WTC11 (cell line): Measurements from ENCODE around the gene TMEM150A. TPM values are rescaled to one million over a fixed set of nuclear protein-coding genes. Genes with fewer than 3 reads are reported as not detected.

Experiments
- ATAC-seq: fragments of 200-7000 bp; cut with Tn5 transposase; 2 replicates; pipeline ENCODE4 v1.10.0; 2021; ENCODE audit warnings: mild to moderate bottlenecking, moderate library complexity
- CTCF ChIA-PET: fragments of 300-600 bp; sonication (Branson Sonifier 250); formaldehyde crosslinking; loops from one replicate; lab custom pipeline; 2021; ENCODE audit warnings: antibody characterized with exemption; lab: Charles Lee
- POLR2A ChIA-PET: fragments of 350-600 bp; sonication (Branson Sonifier 250); formaldehyde crosslinking; loops from one replicate; lab custom pipeline; 2021; ENCODE audit warnings: antibody characterized with exemption; lab: Charles Lee
- DNase-seq: peaks from one replicate; pipeline ENCODE4 v3.0.0; 2021; ENCODE audit warnings: low spot score
- H3K27ac Mint-ChIP-seq: 2 replicates; pipeline ENCODE4 v1.8.0; 2021; ENCODE audit warnings: mixed read lengths
- H3K27me3 Mint-ChIP-seq: 2 replicates; pipeline ENCODE4 v1.8.0; 2021; ENCODE audit warnings: low read depth, mild to moderate bottlenecking, moderate library complexity, mixed read lengths
- H3K36me3 Mint-ChIP-seq: 2 replicates; pipeline ENCODE4 v1.8.0; 2021; ENCODE audit warnings: mixed read lengths
- H3K4me1 Mint-ChIP-seq: 2 replicates; pipeline ENCODE4 v1.8.0; 2022; ENCODE audit warnings: mixed read lengths
- H3K4me3 Mint-ChIP-seq: 2 replicates; pipeline ENCODE4 v1.8.0; 2021; ENCODE audit warnings: mild to moderate bottlenecking, moderate library complexity, mixed read lengths
- H3K9me3 Mint-ChIP-seq: 2 replicates; pipeline ENCODE4 v1.8.0; 2021; ENCODE audit warnings: mixed read lengths
- CREM ChIP-seq: sonication (generic); formaldehyde crosslinking; IDR thresholded peaks from 2 replicates; pipeline ENCODE4 v1.8.1; 2022; ENCODE audit warnings: mild to moderate bottlenecking, missing genetic modification reagents, moderate library complexity
- ETV6 ChIP-seq: sonication (generic); formaldehyde crosslinking; IDR thresholded peaks from 2 replicates; pipeline ENCODE4 v1.8.1; 2022; ENCODE audit warnings: mild to moderate bottlenecking, missing genetic modification reagents
- HMGA2 ChIP-seq: fragments of 250-450 bp; sonication (Bioruptor Pico); IDR thresholded peaks from 2 replicates; pipeline ENCODE4 v1.4.0; 2021; ENCODE audit warnings: mild to moderate bottlenecking, moderate library complexity
- MXD4 ChIP-seq: fragments of 250-450 bp; sonication (Bioruptor Pico); IDR thresholded peaks from 2 replicates; pipeline ENCODE4 v1.8.0; 2021; ENCODE audit warnings: mild to moderate bottlenecking, moderate library complexity, borderline replicate concordance
- NFATC4 ChIP-seq: fragments of 250-450 bp; sonication (Bioruptor Pico); IDR thresholded peaks from 2 replicates; pipeline ENCODE4 v1.9.0; 2021; ENCODE audit warnings: mild to moderate bottlenecking
- NFYB ChIP-seq: sonication (generic); formaldehyde crosslinking; conservative IDR thresholded peaks from 2 replicates; pipeline ENCODE4 v1.8.0; 2022; ENCODE audit warnings: low read depth, missing genetic modification reagents
- NR3C1 ChIP-seq: sonication (generic); formaldehyde crosslinking; conservative IDR thresholded peaks from 2 replicates; pipeline ENCODE4 v1.8.1; 2023; ENCODE audit warnings: low read depth, mild to moderate bottlenecking, missing genetic modification reagents
- PRRX2 ChIP-seq: fragments of 250-450 bp; sonication (Bioruptor Pico); IDR thresholded peaks from 2 replicates; pipeline ENCODE4 v1.8.0; 2021; ENCODE audit warnings: mild to moderate bottlenecking
- ZNF121 ChIP-seq: sonication (generic); formaldehyde crosslinking; IDR thresholded peaks from 2 replicates; pipeline ENCODE4 v1.8.0; 2023; ENCODE audit warnings: missing genetic modification reagents
- ZNF219 ChIP-seq: sonication (generic); formaldehyde crosslinking; IDR thresholded peaks from 2 replicates; pipeline ENCODE4 v1.8.0; 2023; ENCODE audit warnings: missing genetic modification reagents, mild to moderate bottlenecking, borderline replicate concordance
- ZNF232 ChIP-seq: sonication (generic); formaldehyde crosslinking; IDR thresholded peaks from 2 replicates; pipeline ENCODE4 v1.8.0; 2022; ENCODE audit warnings: mild to moderate bottlenecking, missing genetic modification reagents
- ZNF263 ChIP-seq: sonication (generic); formaldehyde crosslinking; IDR thresholded peaks from 2 replicates; pipeline ENCODE4 v1.8.1; 2022; ENCODE audit warnings: low read depth, mild to moderate bottlenecking, moderate library complexity, missing genetic modification reagents
- total RNA-seq: library from RNA; stranded (reverse); gene quantifications from 3 replicates; pipeline ENCODE4 v1.2.3, GENCODE V29; 2021
- TF ChIP-seq, protein P1 (sequence below): fragments of 250-450 bp; sonication (Bioruptor Pico); IDR thresholded peaks from 2 replicates; pipeline ENCODE4 v1.8.0; 2021; ENCODE audit warnings: mild to moderate bottlenecking
- TF ChIP-seq, protein P2 (sequence below): fragments of 200-600 bp; IDR thresholded peaks from 2 replicates; pipeline ENCODE4 v1.8.0; 2022; ENCODE audit warnings: antibody characterized with exemption
- TF ChIP-seq, protein P3 (sequence below): sonication (generic); formaldehyde crosslinking; IDR thresholded peaks from 2 replicates; pipeline ENCODE4 v1.8.1; 2023; ENCODE audit warnings: mild to moderate bottlenecking, missing genetic modification reagents, moderate library complexity
- TF ChIP-seq, protein P4 (sequence below): fragments of 250-450 bp; sonication (Bioruptor Pico); IDR thresholded peaks from 2 replicates; pipeline ENCODE4 v2.1.2; 2022; ENCODE audit warnings: mild to moderate bottlenecking, moderate library complexity
- TF ChIP-seq, protein P5 (sequence below): sonication (generic); formaldehyde crosslinking; IDR thresholded peaks from 2 replicates; pipeline ENCODE4 v1.8.0; 2022; ENCODE audit warnings: mild to moderate bottlenecking, missing genetic modification reagents
- TF ChIP-seq, protein P6 (sequence below): fragments of 250-450 bp; sonication (Bioruptor Pico); IDR thresholded peaks from 2 replicates; pipeline ENCODE4 v1.9.0; 2021; ENCODE audit warnings: mild to moderate bottlenecking, borderline replicate concordance
- TF ChIP-seq, protein P7 (sequence below): sonication (generic); formaldehyde crosslinking; IDR thresholded peaks from 2 replicates; pipeline ENCODE4 v1.8.1; 2023; ENCODE audit warnings: mild to moderate bottlenecking, missing genetic modification reagents, borderline replicate concordance
- TF ChIP-seq, protein P8 (sequence below): sonication (generic); formaldehyde crosslinking; IDR thresholded peaks from 2 replicates; pipeline ENCODE4 v1.8.1; 2023; ENCODE audit warnings: mild to moderate bottlenecking, moderate library complexity, missing genetic modification reagents

TMEM150A gene
- total RNA-seq, 1 experiment from 2014 or later, result 20.9 TPM

DNA sequence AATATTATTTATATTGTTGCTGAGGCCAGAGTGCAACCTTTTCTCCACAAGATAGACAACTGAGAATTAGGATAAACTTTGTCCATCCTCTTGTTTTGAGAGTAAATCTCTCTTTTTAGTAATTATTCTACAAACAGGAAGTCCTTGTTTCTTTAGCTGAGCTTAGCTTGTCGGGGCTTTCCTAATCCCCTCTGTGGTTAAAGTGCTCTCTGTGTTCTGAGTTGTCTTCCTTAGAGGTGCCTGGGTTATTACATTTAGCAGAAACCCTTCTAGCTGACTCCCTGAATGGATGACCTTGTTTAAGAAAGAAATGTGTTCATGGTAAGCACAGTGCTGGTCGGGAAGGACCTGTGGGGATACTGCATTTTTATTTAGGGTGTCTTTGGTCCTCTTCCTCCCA is 26.2 kb upstream of the TMEM150A start:
- no peak for DNase-seq
- ChIA-PET CTCF (interaction anchor here (2.4 kb wide), 1 partner anchor 8 kb away, joined by 14 read pairs; no protein-coding TSS in a partner anchor), POLR2A (no interaction called here)
- Mint-ChIP-seq H3K27me3 (no peaks in the 10 kb centered on the region), H3K4me1 (no peaks in the 10 kb centered on the region), H3K4me3 (no peak overlapping the region), H3K27ac (no peak overlapping the region), H3K9me3 (no peaks in the 10 kb centered on the region), H3K36me3 (peaks cover 87% of the 10 kb centered on the region)
- no peak for ATAC-seq
- TF ChIP-seq ZNF219 (CRISPR knock-in tag) (no peak), PRRX2 (CRISPR knock-in tag) (no peak), ZNF232 (no peak)
- TF ChIP-seq, protein P1, sequence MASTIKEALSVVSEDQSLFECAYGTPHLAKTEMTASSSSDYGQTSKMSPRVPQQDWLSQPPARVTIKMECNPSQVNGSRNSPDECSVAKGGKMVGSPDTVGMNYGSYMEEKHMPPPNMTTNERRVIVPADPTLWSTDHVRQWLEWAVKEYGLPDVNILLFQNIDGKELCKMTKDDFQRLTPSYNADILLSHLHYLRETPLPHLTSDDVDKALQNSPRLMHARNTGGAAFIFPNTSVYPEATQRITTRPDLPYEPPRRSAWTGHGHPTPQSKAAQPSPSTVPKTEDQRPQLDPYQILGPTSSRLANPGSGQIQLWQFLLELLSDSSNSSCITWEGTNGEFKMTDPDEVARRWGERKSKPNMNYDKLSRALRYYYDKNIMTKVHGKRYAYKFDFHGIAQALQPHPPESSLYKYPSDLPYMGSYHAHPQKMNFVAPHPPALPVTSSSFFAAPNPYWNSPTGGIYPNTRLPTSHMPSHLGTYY (CRISPR knock-in tag), result no peak
- TF ChIP-seq, protein P2, sequence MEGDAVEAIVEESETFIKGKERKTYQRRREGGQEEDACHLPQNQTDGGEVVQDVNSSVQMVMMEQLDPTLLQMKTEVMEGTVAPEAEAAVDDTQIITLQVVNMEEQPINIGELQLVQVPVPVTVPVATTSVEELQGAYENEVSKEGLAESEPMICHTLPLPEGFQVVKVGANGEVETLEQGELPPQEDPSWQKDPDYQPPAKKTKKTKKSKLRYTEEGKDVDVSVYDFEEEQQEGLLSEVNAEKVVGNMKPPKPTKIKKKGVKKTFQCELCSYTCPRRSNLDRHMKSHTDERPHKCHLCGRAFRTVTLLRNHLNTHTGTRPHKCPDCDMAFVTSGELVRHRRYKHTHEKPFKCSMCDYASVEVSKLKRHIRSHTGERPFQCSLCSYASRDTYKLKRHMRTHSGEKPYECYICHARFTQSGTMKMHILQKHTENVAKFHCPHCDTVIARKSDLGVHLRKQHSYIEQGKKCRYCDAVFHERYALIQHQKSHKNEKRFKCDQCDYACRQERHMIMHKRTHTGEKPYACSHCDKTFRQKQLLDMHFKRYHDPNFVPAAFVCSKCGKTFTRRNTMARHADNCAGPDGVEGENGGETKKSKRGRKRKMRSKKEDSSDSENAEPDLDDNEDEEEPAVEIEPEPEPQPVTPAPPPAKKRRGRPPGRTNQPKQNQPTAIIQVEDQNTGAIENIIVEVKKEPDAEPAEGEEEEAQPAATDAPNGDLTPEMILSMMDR, result no peak

DNA sequence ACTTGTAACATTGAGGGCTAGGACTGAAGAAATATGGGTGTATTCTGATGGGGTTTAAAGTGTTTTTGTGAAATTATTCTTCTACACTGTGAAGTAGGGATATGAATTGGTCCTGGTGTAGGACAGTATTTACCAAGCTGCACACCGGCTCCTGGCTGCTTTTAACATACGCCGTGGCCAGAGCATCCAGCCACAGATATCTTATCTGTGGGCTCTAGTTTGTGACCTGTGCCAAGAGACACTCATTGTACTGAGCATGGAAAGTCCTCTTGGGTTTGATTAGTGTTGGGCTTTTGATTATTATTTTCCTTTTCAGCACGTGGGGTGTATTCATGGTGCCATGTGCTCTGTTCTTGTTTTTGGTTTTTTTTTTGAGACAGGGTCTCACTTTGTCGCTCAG is 21.5 kb upstream of the TMEM150A start:
- no peak for DNase-seq
- Mint-ChIP-seq H3K27me3 (no peaks in the 10 kb centered on the region), H3K36me3 (peaks cover 71% of the 10 kb centered on the region), H3K4me3 (no peak overlapping the region), H3K4me1 (no peaks in the 10 kb centered on the region), H3K9me3 (no peaks in the 10 kb centered on the region), H3K27ac (no peak overlapping the region; the same call in 1 of the 2 replicates)
- no peak for ATAC-seq
- CTCF ChIA-PET, result interaction anchor here (1.4 kb wide), 1 partner anchor 13 kb away, joined by 7 read pairs; no protein-coding TSS in a partner anchor
- POLR2A ChIA-PET, result no interaction called here
- TF ChIP-seq NR3C1 (CRISPR knock-in tag) (no peak), ZNF263 (no peak), NFYB (no peak), MXD4 (CRISPR knock-in tag) (no peak), NFATC4 (CRISPR knock-in tag) (no peak), HMGA2 (CRISPR knock-in tag) (no peak), ZNF121 (CRISPR knock-in tag) (no peak), CREM (CRISPR knock-in tag) (no peak), ETV6 (CRISPR knock-in tag) (no peak)
- TF ChIP-seq, protein P3, sequence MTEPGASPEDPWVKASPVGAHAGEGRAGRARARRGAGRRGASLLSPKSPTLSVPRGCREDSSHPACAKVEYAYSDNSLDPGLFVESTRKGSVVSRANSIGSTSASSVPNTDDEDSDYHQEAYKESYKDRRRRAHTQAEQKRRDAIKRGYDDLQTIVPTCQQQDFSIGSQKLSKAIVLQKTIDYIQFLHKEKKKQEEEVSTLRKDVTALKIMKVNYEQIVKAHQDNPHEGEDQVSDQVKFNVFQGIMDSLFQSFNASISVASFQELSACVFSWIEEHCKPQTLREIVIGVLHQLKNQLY (CRISPR knock-in tag), result no peak
- TF ChIP-seq, protein P4, sequence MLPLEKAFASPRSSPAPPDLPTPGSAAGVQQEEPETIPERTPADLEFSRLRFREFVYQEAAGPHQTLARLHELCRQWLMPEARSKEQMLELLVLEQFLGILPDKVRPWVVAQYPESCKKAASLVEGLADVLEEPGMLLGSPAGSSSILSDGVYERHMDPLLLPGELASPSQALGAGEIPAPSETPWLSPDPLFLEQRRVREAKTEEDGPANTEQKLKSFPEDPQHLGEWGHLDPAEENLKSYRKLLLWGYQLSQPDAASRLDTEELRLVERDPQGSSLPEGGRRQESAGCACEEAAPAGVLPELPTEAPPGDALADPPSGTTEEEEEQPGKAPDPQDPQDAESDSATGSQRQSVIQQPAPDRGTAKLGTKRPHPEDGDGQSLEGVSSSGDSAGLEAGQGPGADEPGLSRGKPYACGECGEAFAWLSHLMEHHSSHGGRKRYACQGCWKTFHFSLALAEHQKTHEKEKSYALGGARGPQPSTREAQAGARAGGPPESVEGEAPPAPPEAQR (CRISPR knock-in tag), result no peak
- TF ChIP-seq, protein P5, sequence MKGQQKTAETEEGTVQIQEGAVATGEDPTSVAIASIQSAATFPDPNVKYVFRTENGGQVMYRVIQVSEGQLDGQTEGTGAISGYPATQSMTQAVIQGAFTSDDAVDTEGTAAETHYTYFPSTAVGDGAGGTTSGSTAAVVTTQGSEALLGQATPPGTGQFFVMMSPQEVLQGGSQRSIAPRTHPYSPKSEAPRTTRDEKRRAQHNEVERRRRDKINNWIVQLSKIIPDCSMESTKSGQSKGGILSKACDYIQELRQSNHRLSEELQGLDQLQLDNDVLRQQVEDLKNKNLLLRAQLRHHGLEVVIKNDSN (CRISPR knock-in tag), result no peak
- TF ChIP-seq, protein P6, sequence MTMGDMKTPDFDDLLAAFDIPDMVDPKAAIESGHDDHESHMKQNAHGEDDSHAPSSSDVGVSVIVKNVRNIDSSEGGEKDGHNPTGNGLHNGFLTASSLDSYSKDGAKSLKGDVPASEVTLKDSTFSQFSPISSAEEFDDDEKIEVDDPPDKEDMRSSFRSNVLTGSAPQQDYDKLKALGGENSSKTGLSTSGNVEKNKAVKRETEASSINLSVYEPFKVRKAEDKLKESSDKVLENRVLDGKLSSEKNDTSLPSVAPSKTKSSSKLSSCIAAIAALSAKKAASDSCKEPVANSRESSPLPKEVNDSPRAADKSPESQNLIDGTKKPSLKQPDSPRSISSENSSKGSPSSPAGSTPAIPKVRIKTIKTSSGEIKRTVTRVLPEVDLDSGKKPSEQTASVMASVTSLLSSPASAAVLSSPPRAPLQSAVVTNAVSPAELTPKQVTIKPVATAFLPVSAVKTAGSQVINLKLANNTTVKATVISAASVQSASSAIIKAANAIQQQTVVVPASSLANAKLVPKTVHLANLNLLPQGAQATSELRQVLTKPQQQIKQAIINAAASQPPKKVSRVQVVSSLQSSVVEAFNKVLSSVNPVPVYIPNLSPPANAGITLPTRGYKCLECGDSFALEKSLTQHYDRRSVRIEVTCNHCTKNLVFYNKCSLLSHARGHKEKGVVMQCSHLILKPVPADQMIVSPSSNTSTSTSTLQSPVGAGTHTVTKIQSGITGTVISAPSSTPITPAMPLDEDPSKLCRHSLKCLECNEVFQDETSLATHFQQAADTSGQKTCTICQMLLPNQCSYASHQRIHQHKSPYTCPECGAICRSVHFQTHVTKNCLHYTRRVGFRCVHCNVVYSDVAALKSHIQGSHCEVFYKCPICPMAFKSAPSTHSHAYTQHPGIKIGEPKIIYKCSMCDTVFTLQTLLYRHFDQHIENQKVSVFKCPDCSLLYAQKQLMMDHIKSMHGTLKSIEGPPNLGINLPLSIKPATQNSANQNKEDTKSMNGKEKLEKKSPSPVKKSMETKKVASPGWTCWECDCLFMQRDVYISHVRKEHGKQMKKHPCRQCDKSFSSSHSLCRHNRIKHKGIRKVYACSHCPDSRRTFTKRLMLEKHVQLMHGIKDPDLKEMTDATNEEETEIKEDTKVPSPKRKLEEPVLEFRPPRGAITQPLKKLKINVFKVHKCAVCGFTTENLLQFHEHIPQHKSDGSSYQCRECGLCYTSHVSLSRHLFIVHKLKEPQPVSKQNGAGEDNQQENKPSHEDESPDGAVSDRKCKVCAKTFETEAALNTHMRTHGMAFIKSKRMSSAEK (CRISPR knock-in tag), result no peak
- TF ChIP-seq, protein P7, sequence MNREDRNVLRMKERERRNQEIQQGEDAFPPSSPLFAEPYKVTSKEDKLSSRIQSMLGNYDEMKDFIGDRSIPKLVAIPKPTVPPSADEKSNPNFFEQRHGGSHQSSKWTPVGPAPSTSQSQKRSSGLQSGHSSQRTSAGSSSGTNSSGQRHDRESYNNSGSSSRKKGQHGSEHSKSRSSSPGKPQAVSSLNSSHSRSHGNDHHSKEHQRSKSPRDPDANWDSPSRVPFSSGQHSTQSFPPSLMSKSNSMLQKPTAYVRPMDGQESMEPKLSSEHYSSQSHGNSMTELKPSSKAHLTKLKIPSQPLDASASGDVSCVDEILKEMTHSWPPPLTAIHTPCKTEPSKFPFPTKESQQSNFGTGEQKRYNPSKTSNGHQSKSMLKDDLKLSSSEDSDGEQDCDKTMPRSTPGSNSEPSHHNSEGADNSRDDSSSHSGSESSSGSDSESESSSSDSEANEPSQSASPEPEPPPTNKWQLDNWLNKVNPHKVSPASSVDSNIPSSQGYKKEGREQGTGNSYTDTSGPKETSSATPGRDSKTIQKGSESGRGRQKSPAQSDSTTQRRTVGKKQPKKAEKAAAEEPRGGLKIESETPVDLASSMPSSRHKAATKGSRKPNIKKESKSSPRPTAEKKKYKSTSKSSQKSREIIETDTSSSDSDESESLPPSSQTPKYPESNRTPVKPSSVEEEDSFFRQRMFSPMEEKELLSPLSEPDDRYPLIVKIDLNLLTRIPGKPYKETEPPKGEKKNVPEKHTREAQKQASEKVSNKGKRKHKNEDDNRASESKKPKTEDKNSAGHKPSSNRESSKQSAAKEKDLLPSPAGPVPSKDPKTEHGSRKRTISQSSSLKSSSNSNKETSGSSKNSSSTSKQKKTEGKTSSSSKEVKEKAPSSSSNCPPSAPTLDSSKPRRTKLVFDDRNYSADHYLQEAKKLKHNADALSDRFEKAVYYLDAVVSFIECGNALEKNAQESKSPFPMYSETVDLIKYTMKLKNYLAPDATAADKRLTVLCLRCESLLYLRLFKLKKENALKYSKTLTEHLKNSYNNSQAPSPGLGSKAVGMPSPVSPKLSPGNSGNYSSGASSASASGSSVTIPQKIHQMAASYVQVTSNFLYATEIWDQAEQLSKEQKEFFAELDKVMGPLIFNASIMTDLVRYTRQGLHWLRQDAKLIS (CRISPR knock-in tag), result no peak
- TF ChIP-seq, protein P8, sequence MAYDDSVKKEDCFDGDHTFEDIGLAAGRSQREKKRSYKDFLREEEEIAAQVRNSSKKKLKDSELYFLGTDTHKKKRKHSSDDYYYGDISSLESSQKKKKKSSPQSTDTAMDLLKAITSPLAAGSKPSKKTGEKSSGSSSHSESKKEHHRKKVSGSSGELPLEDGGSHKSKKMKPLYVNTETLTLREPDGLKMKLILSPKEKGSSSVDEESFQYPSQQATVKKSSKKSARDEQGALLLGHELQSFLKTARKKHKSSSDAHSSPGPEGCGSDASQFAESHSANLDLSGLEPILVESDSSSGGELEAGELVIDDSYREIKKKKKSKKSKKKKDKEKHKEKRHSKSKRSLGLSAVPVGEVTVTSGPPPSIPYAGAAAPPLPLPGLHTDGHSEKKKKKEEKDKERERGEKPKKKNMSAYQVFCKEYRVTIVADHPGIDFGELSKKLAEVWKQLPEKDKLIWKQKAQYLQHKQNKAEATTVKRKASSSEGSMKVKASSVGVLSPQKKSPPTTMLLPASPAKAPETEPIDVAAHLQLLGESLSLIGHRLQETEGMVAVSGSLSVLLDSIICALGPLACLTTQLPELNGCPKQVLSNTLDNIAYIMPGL (CRISPR knock-in tag), result no peak
